Neuronal stem cell (in vitro differentiated cells): ENCODE data around the gene BACE2.

Experiments
- DNase-seq: peaks from one replicate; pipeline ENCODE4 v3.0.0-alpha.2; 2013; ENCODE audit warnings: low spot score
- H2AFZ ChIP-seq: one replicate; pipeline ENCODE4 v1.6.1; 2013; ENCODE audit warnings: mild to moderate bottlenecking, low read length, inconsistent platforms
- H2AK5ac ChIP-seq: 2 replicates; pipeline ENCODE4 v1.6.1; 2013; ENCODE audit warnings: low read depth, mild to moderate bottlenecking, inconsistent platforms, low read length, moderate library complexity, mixed read lengths
- H2BK120ac ChIP-seq: 2 replicates; pipeline ENCODE4 v1.6.1; 2013; ENCODE audit warnings: low read depth, mild to moderate bottlenecking, inconsistent platforms, low read length, moderate library complexity, mixed read lengths
- H2BK12ac ChIP-seq: one replicate; pipeline ENCODE4 v1.6.1; 2013; ENCODE audit warnings: low read length, inconsistent platforms
- H2BK15ac ChIP-seq: 2 replicates; pipeline ENCODE4 v1.6.1; 2013; ENCODE audit warnings: mild to moderate bottlenecking, low read length, inconsistent platforms, mixed read lengths
- H2BK5ac ChIP-seq: one replicate; pipeline ENCODE4 v1.6.1; 2013; ENCODE audit warnings: inconsistent platforms, mild to moderate bottlenecking, low read length, moderate library complexity
- H3K14ac ChIP-seq: one replicate; pipeline ENCODE4 v1.6.1; 2013; ENCODE audit warnings: low read length, inconsistent platforms
- H3K18ac ChIP-seq: 2 replicates; pipeline ENCODE4 v1.6.1; 2013; ENCODE audit warnings: low read length, inconsistent platforms
- H3K23ac ChIP-seq: 2 replicates; pipeline ENCODE4 v1.6.1; 2013; ENCODE audit warnings: low read depth, mild to moderate bottlenecking, mixed read lengths, low read length, inconsistent platforms; ENCODE audit not compliant: poor library complexity
- H3K27ac ChIP-seq: replicated peaks from 3 replicates; pipeline ENCODE4 v1.5.1; 2013; ENCODE audit warnings: low read length, inconsistent platforms
- H3K27me3 ChIP-seq, 3 experiments: 2 replicates each; pipeline ENCODE4 v1.6.1; 2013; ENCODE audit warnings: low read length in 3 of 3, mild to moderate bottlenecking in 2 of 3, inconsistent platforms in 1 of 3, low read depth in 1 of 3, mixed read lengths in 1 of 3, moderate library complexity in 1 of 3; ENCODE audit not compliant: control insufficient read depth in 3 of 3, insufficient read depth in 3 of 3
- H3K36me3 ChIP-seq, 2 donors: replicated peaks in 1 of 2; 2 replicates each; pipeline ENCODE4 v1.6.1; 2013; ENCODE audit warnings: low read length in 2 of 2; ENCODE audit not compliant: control insufficient read depth in 2 of 2, insufficient read depth in 2 of 2
- H3K4ac ChIP-seq: 2 replicates; pipeline ENCODE4 v1.6.1; 2013; ENCODE audit warnings: inconsistent platforms, mild to moderate bottlenecking, low read length, moderate library complexity
- H3K4me1 ChIP-seq, 2 donors: 1 replicate in 1 of 2; 2 replicates in 1 of 2; pipeline ENCODE4 v1.6.1; 2013; ENCODE audit warnings: low read length in 2 of 2, low read depth in 1 of 2; ENCODE audit not compliant: control insufficient read depth in 2 of 2, insufficient read depth in 1 of 2
- H3K4me2 ChIP-seq: one replicate; pipeline ENCODE4 v1.6.1; 2013; ENCODE audit warnings: mild to moderate bottlenecking, low read length, inconsistent platforms; ENCODE audit not compliant: insufficient read depth, poor library complexity, severe bottlenecking
- H3K4me3 ChIP-seq, 2 donors: 2 replicates each; pipeline ENCODE4 v1.5.1; 2013; ENCODE audit warnings: low read length in 2 of 2, mild to moderate bottlenecking in 2 of 2, inconsistent platforms in 1 of 2, moderate library complexity in 1 of 2
- H3K79me1 ChIP-seq: one replicate; pipeline ENCODE4 v1.6.1; 2013; ENCODE audit warnings: low read depth, mild to moderate bottlenecking, inconsistent platforms, low read length, moderate library complexity
- H3K9ac ChIP-seq: one replicate; pipeline ENCODE4 v1.6.1; 2013; ENCODE audit warnings: mild to moderate bottlenecking, low read depth, low read length, inconsistent platforms; ENCODE audit not compliant: poor library complexity
- H3K9me3 ChIP-seq, 2 donors: replicated peaks in 1 of 2; 2 replicates each; pipeline versions ENCODE3 to v1.6.1; 2013; ENCODE audit warnings: low read length in 2 of 2, mild to moderate bottlenecking in 2 of 2, inconsistent platforms in 1 of 2, low read depth in 1 of 2, mixed read lengths in 1 of 2, moderate library complexity in 1 of 2; ENCODE audit not compliant: control insufficient read depth in 2 of 2, insufficient read depth in 1 of 2
- H4K8ac ChIP-seq: one replicate; pipeline ENCODE4 v1.6.1; 2013; ENCODE audit warnings: low read depth, mild to moderate bottlenecking, inconsistent platforms, low read length, moderate library complexity
- H4K91ac ChIP-seq: one replicate; pipeline ENCODE4 v1.6.1; 2013; ENCODE audit warnings: low read length, low read depth, mild to moderate bottlenecking, inconsistent platforms; ENCODE audit not compliant: poor library complexity
- WGBS, 2 donors: extraction: QIAGEN DNeasy Blood & Tissue Kit; methylation state at CpG; one replicate each; pipeline ENCODE4 v1.1.7; 2013; ENCODE audit warnings: missing lambda C conversion rate in 2 of 2, mixed read lengths in 1 of 2; ENCODE audit not compliant: insufficient read length in 2 of 2, insufficient replicate concordance in 1 of 2; ENCODE audit errors: extremely low coverage in 2 of 2; 5-methylcytosine and 5-hydroxymethylcytosine counted together

Gene BACE2

GRCh38 chr21:41228006-41228370, 60.0 kb downstream of the BACE2 start:
- Histone ChIP-seq H2BK12ac (no peak overlapping the region), H3K27ac (no peak overlapping the region), H3K14ac (peak overlapping the region; percentile 5), H2BK15ac (no peak overlapping the region), H3K18ac (no peak overlapping the region), H2AK5ac (no peak overlapping the region), H4K8ac (no peak overlapping the region), H3K9ac (no peak overlapping the region), H3K79me1 (no peaks in the 10 kb centered on the region), H3K27me3 (no peaks in the 10 kb centered on the region), H2AFZ (no peak overlapping the region), H3K23ac (no peak overlapping the region), H3K4me1 (peaks cover 0 to 1% of the 10 kb centered on the region in 2 donors), H4K91ac (no peak overlapping the region), H3K4me3 (no peak overlapping the region), H2BK5ac (no peak overlapping the region), H3K4me2 (no peak overlapping the region), H3K9me3 (peaks cover 0 to 2% of the 10 kb centered on the region in 2 donors), H2BK120ac (no peak overlapping the region), H3K36me3 (no peaks in the 10 kb centered on the region), H3K4ac (no peak overlapping the region)
- DNase-seq: no peak
- no CpG with 5 or more reads among the region's 5 CpGs for WGBS, 2 donors

GRCh38 chr21:41228492-41228891, 60.5 kb downstream of the BACE2 start:
- no peak overlapping the region for H3K23ac ChIP-seq
- no peaks in the 10 kb centered on the region for H3K79me1 ChIP-seq
- no peak overlapping the region for H2BK5ac ChIP-seq
- no CpG with 5 or more reads among the region's 5 CpGs for WGBS, 2 donors
- H2AK5ac ChIP-seq: no peak overlapping the region
- no peak overlapping the region for H3K27ac ChIP-seq
- H2BK15ac ChIP-seq: no peak overlapping the region
- H3K4me2 ChIP-seq: no peak overlapping the region
- H3K4ac ChIP-seq: no peak overlapping the region
- H4K8ac ChIP-seq: no peak overlapping the region
- peaks cover 0 to 2% of the 10 kb centered on the region in 2 donors for H3K9me3 ChIP-seq
- no peak overlapping the region for H2BK12ac ChIP-seq
- no peak overlapping the region for H4K91ac ChIP-seq
- no peaks in the 10 kb centered on the region for H3K27me3 ChIP-seq
- no peak overlapping the region for H3K18ac ChIP-seq
- H3K4me1 ChIP-seq: peaks cover 0 to 1% of the 10 kb centered on the region in 2 donors
- H3K14ac ChIP-seq: no peak overlapping the region
- DNase-seq: no peak
- H3K4me3 ChIP-seq: no peak overlapping the region
- no peak overlapping the region for H2AFZ ChIP-seq
- H2BK120ac ChIP-seq: no peak overlapping the region
- no peak overlapping the region for H3K9ac ChIP-seq
- no peaks in the 10 kb centered on the region for H3K36me3 ChIP-seq

GRCh38 chr21:41228958-41229357, 61.0 kb downstream of the BACE2 start:
- no peak overlapping the region for H3K9ac ChIP-seq
- H4K91ac ChIP-seq: no peak overlapping the region
- H3K23ac ChIP-seq: no peak overlapping the region
- no peaks in the 10 kb centered on the region for H3K36me3 ChIP-seq
- H2BK12ac ChIP-seq: no peak overlapping the region
- H4K8ac ChIP-seq: no peak overlapping the region
- no peaks in the 10 kb centered on the region for H3K27me3 ChIP-seq
- H3K4me3 ChIP-seq: no peak overlapping the region
- H2BK15ac ChIP-seq: no peak overlapping the region
- H3K4ac ChIP-seq: no peak overlapping the region
- no CpG with 5 or more reads among the region's 7 CpGs for WGBS, 2 donors
- no peak overlapping the region for H3K18ac ChIP-seq
- H3K14ac ChIP-seq: no peak overlapping the region
- DNase-seq: no peak
- H2AFZ ChIP-seq: no peak overlapping the region
- H2BK5ac ChIP-seq: no peak overlapping the region
- no peak overlapping the region for H2AK5ac ChIP-seq
- no peak overlapping the region for H3K4me2 ChIP-seq
- peaks cover 0 to 2% of the 10 kb centered on the region in 2 donors for H3K9me3 ChIP-seq
- H3K4me1 ChIP-seq: peaks cover 0 to 1% of the 10 kb centered on the region in 2 donors
- no peaks in the 10 kb centered on the region for H3K79me1 ChIP-seq
- H2BK120ac ChIP-seq: no peak overlapping the region
- H3K27ac ChIP-seq: no peak overlapping the region

- Histone ChIP-seq H3K9ac (no peak overlapping the region), H3K36me3 (no peaks in the 10 kb centered on the region), H4K91ac (no peak overlapping the region), H3K27ac (no peak overlapping the region), H3K4me2 (no peak overlapping the region), H3K23ac (no peak overlapping the region), H2AFZ (no peak overlapping the region), H3K14ac (no peak overlapping the region), H3K4me1 (peaks cover 0 to 1% of the 10 kb centered on the region in 2 donors), H3K9me3 (peaks cover 0 to 2% of the 10 kb centered on the region in 2 donors), H3K18ac (no peak overlapping the region), H2BK120ac (no peak overlapping the region), H3K27me3 (no peaks in the 10 kb centered on the region), H2BK15ac (no peak overlapping the region), H2BK5ac (no peak overlapping the region), H2BK12ac (no peak overlapping the region), H4K8ac (no peak overlapping the region), H3K79me1 (no peaks in the 10 kb centered on the region), H3K4me3 (no peak overlapping the region), H2AK5ac (no peak overlapping the region), H3K4ac (no peak overlapping the region)
- DNase-seq: no peak
- no CpG with 5 or more reads among the region's 10 CpGs for WGBS, 2 donors
Measured at GRCh38 chr21:41229509-41230248, 61.7 kb downstream of the BACE2 start.
